HG03439 (cell line): Measurements from ENCODE around the gene SEPTIN6.

Experiments used
- ATAC-seq: cut with Tn5 transposase; IDR thresholded peaks from one replicate; pipeline ENCODE4 v1.9.1; 2021; ENCODE audit warnings: mild to moderate bottlenecking, moderate library complexity; ENCODE audit not compliant: unreplicated experiment

The SEPTIN6 gene

GRCh38 chrX:119693040-119693995 is at the start of gene SEPTIN6:
SEPTIN6 (minus strand) TSS chrX:119693168; CDS start chrX:119693105, 63 bp downstream.
- peak; percentile 68 for ATAC-seq

DNA sequence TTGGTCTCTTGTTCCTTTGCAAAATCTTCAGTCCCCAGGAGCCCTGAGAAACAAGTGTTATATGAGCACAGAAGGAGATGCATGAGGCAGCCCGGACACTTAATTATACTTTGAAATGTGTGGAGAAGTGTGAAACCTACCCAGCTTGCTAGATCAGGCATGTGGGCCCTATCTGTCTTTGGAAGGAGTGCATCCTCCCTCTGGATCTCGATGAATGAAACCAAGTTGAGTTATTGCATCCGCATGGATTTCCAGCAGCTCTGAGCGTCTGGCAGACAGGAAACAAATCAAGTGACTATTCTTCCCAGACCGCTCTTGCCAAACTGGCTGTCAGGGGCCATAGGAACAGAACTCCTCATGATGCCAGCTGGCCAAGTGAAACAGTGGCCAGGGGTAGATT is 45.8 kb upstream of the SEPTIN6 start:
- ATAC-seq = no peak

DNA sequence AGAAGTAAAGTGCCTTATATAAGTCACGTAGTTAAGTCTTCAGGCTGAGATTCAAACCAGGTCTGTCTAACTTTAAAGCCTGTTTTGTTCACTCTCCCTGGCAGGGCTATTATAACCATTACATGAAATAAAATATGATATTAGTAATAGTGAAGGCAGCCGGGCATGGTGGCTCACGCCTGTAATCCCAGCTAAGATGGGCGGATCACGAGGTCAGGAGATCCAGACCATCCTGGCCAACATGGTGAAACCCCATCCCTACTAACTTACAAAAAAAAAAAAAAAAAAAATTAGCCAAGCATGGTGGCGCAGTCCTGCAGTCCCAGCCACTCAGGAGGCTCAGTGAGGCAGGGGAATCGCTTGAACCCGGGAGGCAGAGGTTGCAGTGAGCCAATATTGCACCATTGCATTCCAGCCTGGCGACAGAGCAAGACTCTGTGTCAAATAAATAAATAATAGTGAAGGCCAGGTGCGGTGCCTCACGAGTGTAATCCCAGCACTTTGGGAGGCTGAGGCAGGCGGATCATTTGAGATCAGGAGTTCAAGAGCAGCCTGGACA is 43.3 kb upstream of the SEPTIN6 start:
- no peak for ATAC-seq

DNA sequence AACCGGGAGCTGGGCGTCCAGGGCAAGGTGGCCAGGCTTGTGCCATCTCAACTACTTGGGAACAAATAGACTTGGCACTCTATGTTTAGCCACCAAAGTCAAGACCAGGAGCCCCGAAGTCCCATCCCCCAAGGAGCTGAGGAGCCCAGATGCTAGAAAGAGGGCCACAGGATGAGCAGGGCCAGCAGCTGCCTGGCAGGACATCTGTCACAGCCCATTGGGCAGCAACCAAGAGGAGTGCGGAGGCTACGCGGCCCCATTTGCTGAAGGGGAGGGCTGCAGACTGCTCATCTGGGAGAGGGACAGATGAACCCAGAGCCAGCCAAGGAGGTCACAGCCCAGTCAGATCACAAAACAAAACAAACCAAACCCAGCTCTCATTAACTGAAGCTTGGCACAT is 42.5 kb upstream of the SEPTIN6 start:
- ATAC-seq = no peak

DNA sequence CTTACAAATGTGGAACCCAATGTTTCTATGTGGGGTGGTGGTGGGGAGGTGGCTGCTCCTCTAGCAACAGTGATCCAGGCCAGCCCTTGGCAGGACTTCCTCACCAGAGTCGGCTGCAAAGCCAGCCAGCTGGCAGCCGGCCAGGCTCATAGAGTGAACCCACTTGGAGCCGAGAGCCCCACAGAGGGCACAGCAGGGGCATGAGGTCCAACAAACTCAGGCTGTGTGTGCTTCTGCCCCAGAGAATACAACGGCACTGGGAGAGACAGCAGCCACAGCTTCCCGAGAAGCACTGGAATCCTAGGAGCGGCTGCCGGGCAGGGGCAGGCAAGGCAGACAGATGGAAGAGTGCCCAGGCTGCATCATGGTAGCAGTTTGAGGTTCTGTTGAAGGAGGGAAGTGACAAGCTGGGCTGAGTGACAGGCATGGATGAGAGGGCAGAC is 42.0 kb upstream of the SEPTIN6 start:
- ATAC-seq = no peak

DNA sequence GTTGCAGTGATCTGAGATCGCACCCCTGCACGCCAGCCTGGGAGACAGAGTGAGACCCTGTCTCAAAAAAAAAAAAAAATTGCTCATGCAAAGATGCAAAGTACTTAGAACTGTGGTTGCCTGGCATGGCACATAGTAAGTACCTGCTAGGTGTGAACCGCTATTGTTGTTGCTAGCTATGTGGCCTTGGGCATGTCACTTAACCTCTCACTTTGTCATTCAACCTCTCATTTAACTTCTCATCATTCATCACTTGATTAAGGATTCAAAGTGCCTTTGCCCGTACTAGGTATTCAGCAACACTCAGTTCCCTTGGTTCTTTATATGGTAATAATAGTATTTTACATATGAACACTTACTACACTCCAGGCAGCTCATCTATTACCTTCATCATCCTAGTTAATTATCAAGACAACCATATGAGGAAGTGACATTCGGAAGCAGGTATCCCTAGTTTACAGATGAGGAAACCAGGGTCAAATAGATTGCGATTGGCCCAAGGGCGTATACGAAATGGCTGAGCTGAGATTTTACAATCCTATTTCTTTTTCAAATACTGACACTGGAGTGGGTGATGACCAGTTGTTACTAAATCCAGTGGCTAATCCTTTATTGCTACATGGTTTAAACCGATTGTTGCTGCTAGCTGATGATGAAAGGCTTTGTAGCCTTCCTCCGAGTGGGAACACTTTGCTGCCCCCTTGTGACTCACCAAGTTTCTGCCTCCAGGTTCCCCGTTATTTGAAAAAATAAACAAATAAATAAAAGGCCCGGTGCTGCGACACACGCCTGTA is 36.6 kb upstream of the SEPTIN6 start:
- no peak for ATAC-seq

DNA sequence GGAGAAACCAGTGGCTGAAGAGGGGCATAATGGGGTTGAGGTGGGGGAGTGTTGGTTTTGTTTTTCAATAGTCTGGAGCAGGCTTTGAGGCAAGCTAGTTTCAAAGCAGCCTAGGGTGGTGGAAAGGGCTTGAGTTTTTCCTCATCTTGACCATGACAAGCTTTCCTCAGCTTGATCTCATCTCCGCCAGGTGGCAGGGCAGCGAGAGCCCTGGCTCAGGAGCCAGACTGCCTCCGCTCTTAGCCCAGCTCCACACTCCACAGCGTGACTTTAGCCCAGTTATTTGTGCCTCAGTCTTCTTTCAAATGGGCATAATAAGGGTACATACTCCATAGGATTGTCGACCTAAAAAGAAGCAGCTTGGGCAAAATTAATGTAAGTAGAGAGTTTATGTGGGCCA is 35.5 kb upstream of the SEPTIN6 start:
- no peak for ATAC-seq

GRCh38 chrX:119726900-119727555 is 34.1 kb upstream of the SEPTIN6 start:
- ATAC-seq = no peak

DNA sequence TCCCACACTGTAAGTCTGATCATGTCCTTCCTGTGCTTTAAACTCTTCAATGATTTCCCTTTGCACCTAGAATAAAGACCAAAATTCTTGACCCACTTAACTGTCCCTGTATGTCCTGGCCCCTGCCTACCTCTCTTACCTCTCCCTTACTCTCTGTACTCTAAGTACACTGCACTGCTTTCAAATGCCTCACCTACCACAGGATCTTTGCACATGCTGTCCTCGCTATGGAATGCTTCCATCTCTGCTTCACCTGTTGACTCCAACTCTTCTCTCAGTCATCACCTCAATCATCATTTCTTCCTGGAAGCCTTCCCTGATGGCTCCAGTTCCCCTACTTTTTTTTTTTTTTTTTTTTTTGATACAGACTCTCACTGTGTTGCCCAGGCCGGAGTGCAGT is 29.0 kb upstream of the SEPTIN6 start:
- ATAC-seq = no peak

DNA sequence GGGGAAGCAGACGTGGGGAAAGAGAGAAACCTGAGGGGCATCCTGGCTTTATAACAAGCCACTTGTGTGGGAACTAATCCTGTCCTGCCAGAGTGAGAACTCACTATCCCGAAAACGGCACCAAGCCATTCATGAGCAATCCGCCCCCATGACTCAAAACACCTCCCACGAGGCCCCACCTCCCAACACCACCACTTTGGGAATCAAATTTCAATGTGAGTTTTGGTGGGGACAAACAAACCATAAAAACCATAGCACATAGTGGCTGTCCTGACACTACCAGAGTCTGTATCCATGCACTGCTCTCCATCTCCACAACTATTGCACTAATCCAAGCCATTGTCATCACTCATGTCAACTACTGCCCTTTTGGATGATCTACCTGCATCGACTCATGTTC is 28.5 kb upstream of the SEPTIN6 start:
- no peak for ATAC-seq

- no peak for ATAC-seq
These were observed 16.7 kb upstream of the SEPTIN6 start for GRCh38 chrX:119709630-119710029.

DNA sequence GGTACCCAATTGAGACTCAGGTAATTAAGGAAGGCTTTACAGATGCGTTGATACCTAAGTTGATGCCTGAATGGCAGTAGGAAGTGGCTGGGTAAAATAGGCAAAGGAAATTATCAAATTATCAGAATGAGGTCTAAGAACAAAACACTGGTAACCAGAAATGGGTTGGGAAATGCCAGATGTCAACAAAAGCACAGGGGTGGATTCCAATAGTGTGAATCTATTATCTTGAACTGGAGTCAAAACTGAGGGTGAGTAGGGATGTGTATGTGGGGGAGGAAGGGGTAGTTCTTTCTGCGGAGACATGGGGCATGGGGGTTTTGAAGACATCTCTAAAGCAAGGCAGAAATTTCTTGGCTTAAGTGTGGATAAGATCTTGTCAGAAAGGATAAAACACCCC is 16.0 kb upstream of the SEPTIN6 start:
- no peak for ATAC-seq

DNA sequence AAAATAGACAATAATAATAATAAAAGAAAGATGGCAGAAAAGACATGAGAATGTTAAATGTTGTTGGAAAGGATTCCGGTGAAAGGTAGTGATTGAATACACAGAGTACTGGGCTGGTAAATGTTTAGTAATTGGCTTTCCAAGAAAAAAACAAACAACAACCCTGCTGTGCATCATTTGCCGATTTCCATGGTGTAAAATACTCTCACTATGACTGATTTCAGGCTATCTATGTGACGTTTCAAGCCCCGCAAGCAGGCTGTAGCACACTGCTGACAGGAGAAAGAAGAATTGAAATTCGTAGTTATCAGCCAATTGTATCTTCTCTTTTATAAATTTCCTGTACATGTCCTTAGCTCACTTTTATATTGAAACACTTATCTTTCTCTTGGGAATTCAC is 13.6 kb upstream of the SEPTIN6 start:
- no peak for ATAC-seq

- ATAC-seq = no peak
These were observed 5.9 kb upstream of the SEPTIN6 start for GRCh38 chrX:119698845-119699244.

DNA sequence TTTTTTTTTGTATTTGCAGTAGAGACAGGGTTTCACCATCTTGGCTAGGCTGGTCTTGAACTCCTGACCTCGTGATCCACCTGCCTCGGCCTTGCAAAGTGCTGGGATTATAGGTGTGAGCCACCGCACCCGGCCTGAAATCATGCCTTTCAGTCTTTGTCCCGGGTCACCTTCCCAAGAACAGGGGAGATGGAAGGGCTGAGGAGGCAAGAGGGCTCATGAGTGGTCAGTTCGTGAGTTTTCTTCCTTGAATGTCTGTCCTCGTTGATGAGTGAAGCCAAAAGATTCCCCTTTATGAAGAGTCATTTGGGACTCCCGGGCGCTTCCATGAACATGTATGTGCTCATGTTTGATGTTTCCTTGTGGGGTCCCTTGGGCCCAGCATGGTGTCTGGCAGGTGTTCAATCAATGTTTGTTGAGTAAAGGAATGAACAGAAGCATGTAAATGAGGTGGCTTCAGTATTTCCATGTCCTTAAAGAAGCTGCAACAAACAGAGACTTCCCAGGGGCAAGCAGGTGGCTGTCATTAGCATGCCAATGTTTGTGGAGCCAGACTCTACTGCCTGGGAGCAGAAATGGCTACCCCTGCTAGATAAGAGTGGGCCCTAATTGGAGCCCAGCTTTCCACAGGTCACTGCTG is 3.4 kb upstream of the SEPTIN6 start:
- ATAC-seq = no peak

GRCh38 chrX:119695535-119696050 is 2.6 kb upstream of the SEPTIN6 start:
- no peak for ATAC-seq

GRCh38 chrX:119694601-119695534 is 1.9 kb upstream of the SEPTIN6 start:
- ATAC-seq = no peak

DNA sequence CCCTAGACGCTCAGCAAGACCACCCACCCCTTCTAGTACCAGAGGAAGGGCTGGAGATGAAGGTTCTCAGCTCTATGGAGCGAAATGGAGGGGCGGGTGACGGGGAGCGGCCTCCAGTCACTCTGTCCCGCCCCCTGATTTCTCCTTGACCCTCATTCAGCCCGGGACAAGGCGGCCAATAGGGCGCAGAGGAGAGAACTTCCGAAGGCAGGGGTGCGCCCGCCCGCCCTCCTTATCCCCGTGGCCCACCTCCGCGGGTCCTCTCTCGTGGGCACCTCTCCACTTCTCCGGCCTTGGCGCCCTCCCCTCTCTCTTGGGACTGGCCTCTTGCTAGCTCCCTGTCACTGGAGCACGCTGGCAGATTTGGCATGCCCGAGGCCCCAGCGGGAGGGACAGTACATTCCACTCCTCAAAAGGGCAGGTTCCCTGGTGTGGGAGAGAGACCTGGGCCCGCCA is 1.1 kb upstream of the SEPTIN6 start:
- no peak for ATAC-seq
